Fibroblast of lung (primary cell): ENCODE measurements around the gene ROMO1.
"Not testable (repeated sequence)": the region's sequence is repeated elsewhere in the genome, so short reads cannot be mapped to it uniquely, and the experiment has no call there.

Source experiments
- CTCF ChIP-seq, 2 donors: IDR thresholded peaks in 1 of 2; conservative IDR thresholded peaks in 1 of 2; 1 replicate in 1 of 2; 2 replicates in 1 of 2; pipeline ENCODE4 v1.5.1; 2011 to 2012; ENCODE audit warnings: low read length in 2 of 2, control low read depth in 1 of 2, inconsistent platforms in 1 of 2, low read depth in 1 of 2, mild to moderate bottlenecking in 1 of 2
- EZH2 ChIP-seq: IDR thresholded peaks from 2 replicates; pipeline ENCODE4 v1.5.1; 2012; ENCODE audit warnings: low read length, control low read depth, mild to moderate bottlenecking; ENCODE audit errors: missing control alignments

GRCh38 chr20:35705894-35706293, 6.7 kb downstream of the ROMO1 start:
- TF ChIP-seq CTCF (conservative IDR thresholded peaks at IDR 0.05 in 1 of 2, IDR thresholded peaks at IDR 0.05 in 1 of 2; ENCODE audit: low read depth in 1 of 2, low read length in 2 of 2); EZH2: not testable (repeated sequence)
